ENCODE measurements around the gene TTLL8.

- TF ChIP-seq, protein P1, sequence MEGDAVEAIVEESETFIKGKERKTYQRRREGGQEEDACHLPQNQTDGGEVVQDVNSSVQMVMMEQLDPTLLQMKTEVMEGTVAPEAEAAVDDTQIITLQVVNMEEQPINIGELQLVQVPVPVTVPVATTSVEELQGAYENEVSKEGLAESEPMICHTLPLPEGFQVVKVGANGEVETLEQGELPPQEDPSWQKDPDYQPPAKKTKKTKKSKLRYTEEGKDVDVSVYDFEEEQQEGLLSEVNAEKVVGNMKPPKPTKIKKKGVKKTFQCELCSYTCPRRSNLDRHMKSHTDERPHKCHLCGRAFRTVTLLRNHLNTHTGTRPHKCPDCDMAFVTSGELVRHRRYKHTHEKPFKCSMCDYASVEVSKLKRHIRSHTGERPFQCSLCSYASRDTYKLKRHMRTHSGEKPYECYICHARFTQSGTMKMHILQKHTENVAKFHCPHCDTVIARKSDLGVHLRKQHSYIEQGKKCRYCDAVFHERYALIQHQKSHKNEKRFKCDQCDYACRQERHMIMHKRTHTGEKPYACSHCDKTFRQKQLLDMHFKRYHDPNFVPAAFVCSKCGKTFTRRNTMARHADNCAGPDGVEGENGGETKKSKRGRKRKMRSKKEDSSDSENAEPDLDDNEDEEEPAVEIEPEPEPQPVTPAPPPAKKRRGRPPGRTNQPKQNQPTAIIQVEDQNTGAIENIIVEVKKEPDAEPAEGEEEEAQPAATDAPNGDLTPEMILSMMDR (IDR thresholded peaks at IDR 0.05), result no peak
- TF ChIP-seq POLR2A (IDR thresholded peaks at IDR 0.05), result no peak
These were observed 81.5 kb downstream of the TTLL8 start for GRCh38 chr22:49976439-49977175.
